CD4-positive, alpha-beta T cell treated with Interleukin-4 for 4 hours (primary cell): ENCODE measurements around the gene ARRB1.
"Not testable (repeated sequence)": the region's sequence is repeated elsewhere in the genome, so short reads cannot be mapped to it uniquely, and the experiment has no call there.

ENCODE experiments used
- DNase-seq: peaks from one replicate; pipeline ENCODE4 v3.0.0-alpha.2; 2020

The ARRB1 gene

DNA sequence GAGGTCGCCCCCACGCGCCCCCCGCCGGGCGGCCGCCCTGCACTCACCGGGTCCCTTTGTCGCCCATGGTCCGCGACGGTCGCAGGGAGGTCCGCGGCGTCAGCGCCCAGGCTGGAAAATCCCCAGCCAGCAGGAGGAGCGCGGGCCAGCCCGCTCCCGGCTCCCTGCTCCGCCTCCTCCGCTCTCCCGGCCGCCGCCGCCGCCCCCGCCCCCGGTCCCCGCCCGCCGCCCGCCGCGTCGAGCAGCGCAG is at the start of gene ARRB1:
ARRB1 (minus strand) TSS at position 121 of the 250 bp plus-strand sequence; CDS start at position 67, 54 bp downstream.
- DNase-seq = no peak

DNA sequence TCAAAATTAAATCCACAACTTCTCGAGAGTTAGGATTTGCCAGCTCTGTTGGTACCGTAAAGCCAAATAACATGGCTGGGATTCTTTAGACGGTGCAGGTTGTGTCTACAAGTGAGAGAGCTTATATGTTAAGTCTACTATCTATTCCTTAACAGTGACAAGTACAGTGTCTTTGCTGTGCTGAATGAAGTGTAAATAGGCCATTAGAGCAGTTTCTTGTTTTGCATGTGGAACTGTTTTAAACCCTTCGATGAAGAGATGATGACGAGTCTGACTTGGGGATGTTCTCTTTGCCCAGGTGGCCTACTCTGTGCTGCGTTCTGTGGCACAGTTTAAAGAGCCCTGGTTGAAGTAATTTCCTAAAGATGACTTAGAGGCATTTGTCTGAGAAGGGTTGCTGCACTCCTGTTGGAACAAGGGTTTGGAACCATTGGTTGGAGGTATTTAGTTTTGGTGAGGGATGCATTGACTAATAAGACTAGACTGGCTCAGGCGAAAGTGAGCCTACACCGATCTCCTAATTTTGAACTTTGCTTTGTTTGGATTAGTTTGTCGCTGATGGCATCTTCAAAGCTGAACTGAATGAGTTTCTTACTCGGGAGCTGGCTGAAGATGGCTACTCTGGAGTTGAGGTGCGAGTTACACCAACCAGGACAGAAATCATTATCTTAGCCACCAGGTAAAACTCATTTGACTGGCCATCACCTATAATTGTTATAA is 48.8 kb upstream of the ARRB1 start:
- DNase-seq = peak; percentile 10

DNA sequence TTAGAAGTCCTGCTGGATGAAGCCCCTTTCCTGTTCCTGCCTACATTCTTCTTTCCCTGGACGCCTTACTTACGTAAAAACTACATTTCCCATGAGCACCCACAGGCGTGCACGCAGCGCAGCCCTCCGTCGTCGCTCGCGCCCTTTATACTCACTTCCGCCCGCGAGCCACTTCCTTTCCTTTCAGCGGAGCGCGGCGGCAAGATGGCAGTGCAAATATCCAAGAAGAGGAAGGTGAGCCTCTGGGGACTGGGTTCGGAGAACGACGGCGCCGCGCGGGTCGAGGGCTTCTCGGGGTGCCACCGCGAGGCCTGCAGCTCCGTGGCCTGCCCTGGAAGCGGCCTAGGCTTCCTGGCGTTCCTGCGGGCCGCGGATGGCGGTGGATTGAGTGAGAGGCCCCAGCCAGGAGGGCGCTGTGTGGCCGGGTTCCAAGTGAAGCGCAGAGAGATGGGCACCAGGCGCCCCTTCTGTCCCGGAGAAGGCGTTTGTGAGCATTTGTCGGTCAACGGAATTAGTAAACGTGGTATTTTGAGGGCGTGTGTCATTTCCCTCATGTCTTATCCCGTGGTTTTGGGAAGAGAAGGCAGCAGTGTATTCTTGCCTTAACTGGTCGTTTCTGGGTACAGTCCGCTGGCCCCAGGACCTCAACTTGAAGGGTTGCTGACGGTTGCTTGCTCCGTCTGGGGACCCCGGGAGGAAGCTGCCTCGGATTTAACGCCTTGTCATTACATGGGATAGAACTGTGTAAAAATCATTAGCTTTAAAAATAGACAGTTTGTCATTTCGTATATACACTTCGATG is 48.1 kb upstream of the ARRB1 start, which contains the start of gene RPS3:
RPS3 (plus strand) TSS at position 175 of the 802 bp plus-strand sequence; CDS start at position 205, 30 bp downstream.
- peak; percentile 85 for DNase-seq

DNA sequence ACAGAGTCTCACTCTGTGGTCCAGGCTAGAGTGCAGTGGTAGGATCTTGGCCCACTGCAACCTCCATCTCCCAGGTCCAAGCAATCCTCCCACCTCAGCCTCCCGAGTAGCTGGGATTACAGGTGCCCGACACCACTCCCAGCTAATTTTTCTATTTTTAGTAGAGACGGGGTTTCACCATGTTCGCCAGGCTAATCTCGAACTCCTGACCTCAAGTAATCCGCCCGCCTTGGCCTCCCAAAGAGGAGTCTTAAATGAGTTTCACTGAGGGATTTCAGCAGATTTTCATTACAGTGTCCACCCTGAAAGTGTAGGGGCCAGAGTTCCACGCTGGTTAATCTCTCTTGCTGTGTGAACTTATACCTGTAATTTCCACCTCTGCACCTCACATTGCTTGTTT is 47.4 kb upstream of the ARRB1 start:
- DNase-seq = no peak

DNA sequence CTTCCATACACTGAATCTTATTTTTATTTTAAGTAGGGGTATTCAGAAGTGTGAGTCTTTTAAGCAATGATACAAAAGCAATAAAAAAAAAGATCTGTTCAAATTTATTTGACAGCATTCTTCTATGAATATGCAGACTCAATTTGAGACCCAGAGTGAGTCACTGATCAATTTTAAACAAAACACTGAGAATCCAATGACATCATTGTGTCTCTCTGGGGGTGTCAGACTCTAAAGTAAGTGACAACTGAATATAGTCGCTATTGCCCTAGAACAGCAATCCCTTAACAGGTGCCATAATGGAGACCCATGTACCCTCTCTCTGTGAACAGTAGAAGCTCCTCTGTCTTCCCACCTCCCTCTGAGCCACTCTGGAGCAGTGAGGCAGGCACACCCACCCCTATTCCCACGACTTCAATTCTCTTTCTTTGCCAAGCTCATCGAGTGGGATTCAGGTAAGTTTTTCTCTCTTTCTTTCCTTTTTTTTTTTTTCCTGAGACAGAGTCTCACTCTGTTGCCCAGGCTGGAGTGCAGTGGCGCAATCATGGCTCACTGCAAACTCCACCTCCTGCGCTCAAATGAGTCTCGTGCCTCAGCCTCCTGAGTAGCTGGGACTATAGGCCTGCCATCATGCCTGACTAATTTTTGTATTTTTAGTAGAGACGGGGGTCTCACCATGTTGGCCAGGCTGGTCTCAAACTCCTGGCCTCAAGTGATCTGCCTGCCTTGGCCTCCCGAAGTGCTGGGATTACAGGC is 42.8 kb upstream of the ARRB1 start:
- no peak for DNase-seq

DNA sequence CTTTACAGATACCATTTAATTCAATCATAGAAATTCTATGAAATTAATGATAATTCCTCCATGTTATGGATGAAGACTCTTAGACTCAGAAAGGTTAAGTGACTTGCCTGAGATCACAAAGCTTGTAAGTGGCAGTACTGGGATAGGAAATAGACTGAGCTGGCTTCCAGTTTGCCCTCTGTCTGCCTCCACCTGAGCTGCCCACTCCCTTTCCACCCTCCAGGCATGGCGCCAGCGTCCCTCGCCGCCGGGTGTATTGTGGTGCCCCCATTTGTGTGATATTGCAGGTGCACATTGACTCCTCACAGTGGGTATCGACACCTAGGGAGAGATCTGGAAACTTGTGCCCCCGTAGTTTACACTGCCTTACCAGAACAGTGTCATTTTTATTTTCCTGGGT is 38.5 kb upstream of the ARRB1 start:
- DNase-seq = no peak

DNA sequence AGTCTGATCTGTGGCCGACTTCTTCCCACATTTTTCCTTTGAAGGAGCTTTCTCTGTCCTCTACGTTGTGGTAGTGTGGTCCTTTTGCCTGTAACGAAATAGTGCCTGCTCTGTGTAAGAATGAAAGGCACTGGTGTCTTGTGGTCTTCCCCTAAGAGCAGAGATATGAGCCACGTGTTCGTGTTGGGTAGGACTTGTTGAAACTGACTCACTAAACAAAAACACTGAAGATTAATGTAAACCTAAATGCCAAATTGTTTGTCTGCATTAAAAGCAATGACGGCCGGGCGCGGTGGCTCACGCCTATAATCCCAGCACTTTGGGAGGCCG is 37.8 kb upstream of the ARRB1 start:
- no peak for DNase-seq

DNA sequence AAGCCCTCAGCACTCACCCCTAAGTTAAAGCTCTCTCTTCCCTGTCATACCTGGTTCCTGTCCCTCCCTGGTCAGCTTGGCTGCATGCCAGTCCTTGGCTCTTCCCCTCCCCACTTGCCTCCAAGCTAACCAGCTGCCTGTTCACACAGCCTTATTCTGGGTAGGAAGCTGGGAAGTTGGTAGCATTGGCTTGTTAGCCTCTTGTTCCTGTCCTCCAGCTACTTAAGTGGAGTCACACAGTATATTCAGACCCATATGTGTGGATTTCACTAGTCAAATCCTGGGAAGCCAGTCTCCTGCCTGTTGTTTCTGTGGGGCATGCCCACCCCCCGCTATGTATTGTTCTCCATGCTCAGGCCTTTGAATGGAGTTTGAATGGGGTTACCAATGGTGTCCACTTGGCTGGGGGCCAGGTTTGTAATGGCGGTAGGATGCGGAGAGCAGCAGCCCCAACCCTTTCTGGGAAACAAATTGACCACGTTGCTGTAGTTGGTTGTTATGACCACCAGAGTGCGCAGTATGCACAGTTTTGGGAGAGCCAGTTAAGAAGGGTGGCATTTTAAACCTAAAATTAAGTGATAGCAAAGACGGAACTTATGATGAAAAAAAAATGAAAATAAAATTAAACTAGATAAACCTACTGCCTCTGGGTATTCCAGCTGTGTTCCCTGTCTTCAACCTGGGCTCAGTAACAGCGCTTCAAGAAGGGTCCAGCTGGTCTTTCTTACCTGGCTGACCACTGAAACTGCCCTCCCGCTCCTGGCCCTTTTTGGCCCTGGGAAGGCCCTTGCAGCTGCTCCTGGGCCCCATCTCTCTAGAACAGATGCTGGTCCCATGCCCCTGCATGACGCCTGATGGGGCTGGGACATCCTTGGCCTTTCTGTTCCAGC is 37.2 kb upstream of the ARRB1 start:
- peak; percentile 80 for DNase-seq

DNA sequence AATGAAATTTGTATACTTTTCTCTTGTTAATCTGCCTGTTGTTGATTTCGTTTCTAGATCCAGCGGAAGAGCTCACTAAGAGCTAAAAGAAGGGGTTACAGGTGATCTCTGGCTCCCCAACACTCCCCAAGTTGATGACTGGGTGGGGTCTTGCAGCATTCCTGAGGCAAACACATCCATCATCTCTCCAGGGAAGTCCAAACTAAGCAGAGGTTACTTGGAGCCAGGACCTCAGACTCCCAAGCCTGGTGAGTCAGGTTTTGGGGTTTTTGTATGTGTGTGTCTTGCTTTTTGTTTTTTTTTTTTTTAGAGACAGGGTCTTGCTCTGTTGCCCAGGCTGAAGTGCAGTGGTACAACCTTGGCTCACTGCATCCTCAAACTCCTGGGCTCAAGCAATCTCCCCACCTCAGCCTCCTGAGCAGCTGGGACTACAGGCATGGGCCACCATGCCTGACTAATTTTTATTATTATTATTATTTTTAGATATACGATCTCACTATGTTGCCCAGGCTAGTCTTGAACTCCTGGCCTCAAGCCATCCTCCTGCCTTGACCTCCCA is 36.4 kb upstream of the ARRB1 start:
- no peak for DNase-seq

DNA sequence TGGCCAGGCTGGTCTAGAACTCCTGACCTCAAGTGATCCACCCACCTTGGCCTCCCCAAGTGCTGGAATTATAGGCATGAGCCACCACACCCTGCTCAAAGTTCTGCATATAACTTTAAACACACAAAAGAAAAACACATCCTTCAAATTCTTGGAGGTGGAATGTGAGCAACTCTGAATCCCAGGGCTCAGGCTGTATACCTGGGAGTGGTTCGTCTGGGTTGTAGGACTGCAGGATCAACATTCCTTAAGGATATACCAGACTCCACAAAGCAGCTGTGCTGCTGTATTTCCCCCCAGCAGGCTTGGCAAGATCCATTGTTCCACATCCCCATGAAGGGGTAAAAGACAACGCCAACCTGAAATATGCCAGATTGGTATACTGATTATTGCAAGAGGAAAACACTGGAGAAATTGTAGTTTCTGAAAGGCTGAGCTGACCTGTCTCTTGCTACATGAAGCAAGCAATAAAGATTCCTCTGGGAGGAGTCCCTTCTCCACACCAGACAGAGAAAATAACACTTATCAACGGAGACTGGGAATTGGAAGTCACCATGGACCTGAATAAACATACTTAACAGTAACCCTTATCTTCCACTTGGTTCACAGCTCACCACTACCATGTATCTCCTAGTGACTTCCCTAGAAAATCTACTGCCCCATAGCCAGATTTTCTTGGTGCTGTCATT is 35.6 kb upstream of the ARRB1 start:
- no peak for DNase-seq

DNA sequence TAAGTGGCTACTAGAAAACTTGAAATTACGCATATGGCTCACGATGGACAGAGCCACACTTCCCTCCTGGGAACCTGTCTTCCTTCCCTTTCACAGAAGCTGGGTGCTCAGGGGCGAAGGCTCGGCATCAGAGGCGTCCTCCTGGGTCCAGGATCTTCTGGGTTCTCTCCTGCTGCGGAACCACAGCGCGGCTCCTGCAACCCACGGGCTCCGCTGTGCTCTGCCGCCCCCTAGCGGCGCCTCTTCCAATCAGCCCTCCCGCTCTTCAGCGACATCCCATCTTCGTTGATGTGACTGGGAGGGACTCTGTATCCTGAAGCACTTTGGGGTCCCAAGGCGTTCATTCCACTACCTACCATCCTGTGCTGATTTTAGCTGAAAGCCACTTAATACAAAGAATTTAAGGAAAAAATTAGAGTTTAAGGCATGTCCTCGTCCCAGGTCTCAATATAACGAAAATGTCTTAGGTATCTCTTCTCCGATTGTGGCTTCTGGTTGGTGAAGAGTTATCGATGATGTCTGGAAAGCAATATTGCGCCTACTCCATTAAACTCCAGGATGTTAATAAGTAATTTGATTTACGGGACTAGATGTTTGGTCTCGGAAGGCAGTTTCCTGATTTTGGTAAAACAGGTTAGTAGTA is 33.1 kb upstream of the ARRB1 start:
- peak; percentile 67 for DNase-seq

DNA sequence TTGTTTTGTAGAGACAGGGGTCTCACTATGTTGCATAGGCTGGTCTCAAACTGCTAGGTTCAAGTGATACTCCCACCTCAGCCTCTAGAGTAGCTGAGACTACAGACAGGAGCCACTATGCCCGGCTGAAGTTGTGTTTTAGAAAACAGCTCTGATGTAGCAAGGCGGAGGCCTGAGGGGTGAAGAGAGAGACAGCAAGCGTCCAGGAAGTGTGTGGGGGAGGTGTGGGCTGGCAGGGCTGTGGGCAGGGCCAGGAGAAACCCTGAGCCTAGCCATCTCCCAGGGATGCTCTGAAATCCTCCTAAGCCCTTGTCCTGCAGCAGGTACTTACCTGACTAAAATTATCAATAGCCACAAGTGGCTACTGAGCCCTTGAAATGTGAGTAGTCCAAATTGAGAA is 31.8 kb upstream of the ARRB1 start:
- DNase-seq = peak; percentile 33

DNA sequence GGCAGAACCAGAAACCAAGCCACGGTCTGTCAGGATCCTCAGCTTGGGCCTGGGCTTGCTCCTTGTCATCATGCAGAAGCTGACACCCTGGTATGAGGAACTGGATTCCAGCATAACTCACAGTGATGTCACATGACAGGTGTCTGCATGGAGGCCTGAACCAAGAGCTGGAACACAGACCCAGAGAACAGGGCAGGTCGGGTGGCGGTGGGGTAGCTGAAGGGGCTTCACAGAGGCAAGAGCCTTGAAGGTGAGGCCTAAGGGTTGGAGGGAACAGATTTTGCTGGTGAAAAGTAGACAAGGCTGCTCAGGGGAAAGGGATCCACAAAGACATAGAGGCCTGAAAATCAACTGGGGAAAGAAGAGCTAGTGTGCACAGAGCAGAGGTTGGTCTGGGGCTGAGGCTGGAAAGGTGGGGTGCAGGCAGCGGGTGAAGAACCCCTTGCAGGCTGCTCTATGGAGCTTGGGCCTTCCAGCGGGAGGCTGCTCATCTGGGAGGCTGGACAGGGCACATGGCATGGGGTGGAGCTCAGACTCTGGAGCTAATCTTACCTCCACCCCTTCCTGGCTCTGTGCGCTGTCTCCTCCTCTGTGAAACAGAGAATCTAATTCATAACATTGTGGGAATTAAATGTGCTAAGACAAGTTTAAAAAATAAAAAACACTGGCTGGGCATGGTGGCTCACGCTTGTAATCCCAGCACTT is 29.4 kb upstream of the ARRB1 start:
- no peak for DNase-seq

DNA sequence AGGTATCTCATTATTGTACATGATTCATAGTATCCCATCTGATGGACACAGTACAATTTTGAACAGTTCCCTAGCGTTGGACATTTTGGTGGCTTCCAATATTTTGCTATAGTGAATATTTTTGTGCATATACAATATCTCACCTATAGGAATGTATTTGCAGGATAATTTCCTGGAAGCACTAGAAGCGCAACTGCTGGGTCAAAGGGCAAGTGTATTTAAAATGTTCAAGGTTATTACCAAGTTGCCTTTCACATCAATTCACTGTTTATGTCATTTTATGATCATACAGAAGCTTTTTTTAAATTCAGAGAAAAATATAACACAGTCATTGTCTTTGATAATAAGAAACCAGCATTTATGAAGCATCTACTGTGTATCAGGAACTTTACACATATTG is 28.8 kb upstream of the ARRB1 start:
- DNase-seq = no peak

DNA sequence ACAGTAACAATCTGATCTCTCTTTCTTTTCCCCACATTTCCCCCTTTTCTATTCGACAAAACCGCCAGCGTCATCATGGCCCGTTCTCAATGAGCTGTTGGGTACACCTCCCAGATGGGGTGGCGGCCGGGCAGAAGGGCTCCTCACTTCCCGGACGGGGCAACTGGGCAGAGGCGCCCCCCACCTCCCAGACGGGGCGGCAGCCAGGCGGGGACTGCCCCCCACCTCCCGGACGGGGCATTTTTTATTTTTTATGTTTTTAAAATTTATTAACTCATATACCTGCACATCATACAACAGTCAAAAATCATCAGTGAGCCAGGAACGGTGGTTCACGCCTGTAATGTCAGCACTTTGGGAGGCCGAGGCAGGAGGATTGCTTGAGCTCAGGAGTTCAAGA is 27.3 kb upstream of the ARRB1 start:
- not testable (repeated sequence) for DNase-seq

DNA sequence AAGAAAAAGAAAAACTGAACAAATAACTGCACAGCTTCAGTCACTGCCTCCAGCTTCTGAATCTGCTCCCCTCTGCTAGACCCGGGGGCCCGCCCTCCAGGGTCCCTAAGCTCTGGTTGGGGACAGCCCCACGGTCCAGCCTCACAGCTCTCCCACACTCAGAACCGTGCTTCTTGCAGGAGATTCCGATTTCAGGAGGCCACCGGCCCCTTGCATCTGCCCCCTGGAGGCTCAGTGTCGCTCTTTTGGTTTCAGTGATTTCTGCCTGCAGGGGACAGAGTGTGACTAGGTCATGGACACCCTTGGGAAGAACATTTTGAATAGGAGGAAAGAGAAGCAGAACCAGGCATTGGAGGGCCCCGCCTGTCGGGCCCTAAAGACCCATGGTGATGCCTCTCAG is 24.7 kb upstream of the ARRB1 start:
- no peak for DNase-seq

DNA sequence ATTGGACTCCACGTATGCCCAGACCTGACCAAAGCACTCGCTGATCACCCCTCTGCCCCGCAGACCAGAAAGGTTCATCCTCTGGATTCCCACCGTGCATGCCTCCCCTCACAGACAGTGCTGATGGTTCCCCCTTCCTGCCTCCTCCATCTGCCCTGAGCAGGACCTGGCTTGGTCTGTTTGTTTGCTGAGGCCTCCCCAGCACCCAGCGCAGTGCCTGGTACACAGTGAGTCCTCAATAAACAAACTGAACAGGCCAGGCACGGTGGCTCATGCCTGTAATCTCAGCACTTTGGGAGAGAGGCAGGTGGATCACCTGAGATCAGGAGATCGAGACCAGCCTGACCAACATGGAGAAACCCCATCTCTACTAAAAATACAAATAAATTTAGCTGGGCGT is 24.2 kb upstream of the ARRB1 start:
- DNase-seq = no peak

DNA sequence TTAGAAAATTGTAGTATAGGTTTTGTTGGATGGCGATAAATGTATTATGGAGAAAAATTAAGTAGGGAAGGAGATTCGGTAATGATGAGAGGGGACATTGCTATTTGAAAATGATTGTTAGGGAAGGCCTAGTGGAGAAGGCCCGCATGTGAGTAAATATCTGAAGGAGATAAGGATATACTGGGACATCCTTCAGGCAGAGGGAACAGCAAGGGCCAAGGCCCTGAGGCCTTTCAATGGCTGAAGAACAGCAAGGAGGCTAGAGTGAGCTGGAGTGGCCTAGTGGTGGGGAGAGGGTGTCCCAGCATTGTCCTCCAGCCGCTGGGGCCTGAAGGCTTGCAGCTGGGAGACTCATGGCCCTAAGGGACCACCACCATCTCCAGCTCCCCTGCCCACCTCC is 23.2 kb upstream of the ARRB1 start:
- no peak for DNase-seq

DNA sequence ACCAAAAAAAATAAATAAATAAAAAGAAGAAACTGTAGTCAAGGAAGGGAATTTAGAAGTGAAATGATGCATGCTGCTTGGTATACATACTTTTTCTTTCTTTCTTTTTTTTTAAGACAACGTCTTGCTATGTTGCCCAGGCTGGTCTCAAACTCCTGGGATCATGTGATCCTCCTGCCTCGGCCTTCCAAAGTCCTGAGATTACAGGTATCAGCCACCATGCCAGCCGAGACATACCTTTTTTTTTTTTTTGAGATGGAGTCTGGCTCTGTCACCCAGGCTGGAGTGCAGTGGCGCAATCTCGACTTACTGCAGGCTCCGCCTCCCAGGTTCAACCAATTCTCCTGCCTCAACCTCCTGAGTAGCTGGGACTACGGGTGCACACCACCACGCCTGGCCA is 21.7 kb upstream of the ARRB1 start:
- no peak for DNase-seq

DNA sequence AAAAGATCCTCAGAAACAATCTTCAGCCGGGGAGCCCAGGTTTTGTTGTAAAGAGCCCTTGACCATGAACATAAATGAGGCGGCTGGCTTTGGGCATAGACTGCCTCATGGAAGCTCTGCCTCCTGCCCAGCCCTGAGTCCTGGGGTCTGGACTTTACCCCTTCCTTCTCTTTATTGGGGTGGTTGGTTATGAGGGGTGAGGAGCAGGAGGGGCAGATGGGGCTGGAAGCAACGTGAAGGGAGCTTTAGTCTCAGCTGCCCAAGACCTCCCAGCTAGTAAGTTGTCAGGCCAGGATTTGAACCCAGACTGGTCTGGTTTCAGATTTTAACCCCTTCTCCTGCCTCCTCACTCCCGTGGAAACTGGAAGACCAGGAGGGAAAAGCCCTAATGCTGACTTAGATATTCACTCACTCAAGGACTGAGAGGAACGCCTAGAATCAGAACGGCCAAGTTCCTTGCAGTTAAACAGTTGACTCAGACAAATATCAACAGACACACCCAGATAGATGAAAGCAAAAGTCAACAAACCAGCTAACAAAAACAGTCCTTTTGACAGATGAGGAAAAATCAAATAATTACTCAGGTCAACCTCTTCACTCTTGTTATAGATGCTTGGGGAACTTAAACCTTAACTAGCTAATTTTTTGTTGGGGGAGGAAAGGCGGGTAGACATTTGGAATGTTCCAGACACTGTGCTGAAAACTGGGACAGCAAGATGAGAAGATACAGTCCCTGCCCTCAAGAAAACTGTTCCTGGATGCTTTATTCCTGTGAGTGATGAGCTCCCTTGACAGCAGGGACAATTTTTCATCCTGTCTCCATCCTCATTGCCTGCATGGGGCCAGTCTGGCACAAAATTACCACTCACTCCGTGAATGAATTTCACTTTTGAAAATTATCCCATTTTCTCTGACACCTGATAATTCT is 20.8 kb upstream of the ARRB1 start:
- no peak for DNase-seq
